H1 (cell line): ENCODE data around the gene RDH5.

ENCODE experiments used
- CHD2 ChIP-seq: IDR thresholded peaks from 2 replicates; pipeline ENCODE4 v1.6.1; 2012; ENCODE audit warnings: low read length, improper control_type of control experiment
- CTCF ChIP-seq, 3 experiments: IDR thresholded peaks; 1 replicate in 2 of 3; 2 replicates in 1 of 3; pipeline versions ENCODE4 v1.5.1 to v1.6.1; 2011; ENCODE audit warnings: low read length in 3 of 3, mild to moderate bottlenecking in 3 of 3, inconsistent platforms in 2 of 3, low read depth in 1 of 3, moderate library complexity in 1 of 3; ENCODE audit not compliant: insufficient read depth in 1 of 3; ENCODE audit errors: control extremely low read depth in 1 of 3
- EP300 ChIP-seq, 2 experiments: IDR thresholded peaks; 1 replicate in 1 of 2; 2 replicates in 1 of 2; pipeline ENCODE4 v1.6.1; 2011 to 2012; ENCODE audit warnings: low read depth in 2 of 2, low read length in 2 of 2, mild to moderate bottlenecking in 2 of 2, borderline replicate concordance in 1 of 2, inconsistent platforms in 1 of 2, moderate library complexity in 1 of 2
- GTF2F1 ChIP-seq: IDR thresholded peaks from 2 replicates; pipeline ENCODE4 v1.6.1; 2012; ENCODE audit warnings: low read depth, low read length, improper control_type of control experiment, borderline replicate concordance
- JUND ChIP-seq: IDR thresholded peaks from 2 replicates; pipeline ENCODE4 v1.6.1; 2011; ENCODE audit warnings: mild to moderate bottlenecking, improper control_type of control experiment, low read length
- MAX ChIP-seq: IDR thresholded peaks from 2 replicates; pipeline ENCODE4 v1.6.1; 2012; ENCODE audit warnings: inconsistent platforms
- SIN3A ChIP-seq, 2 experiments: IDR thresholded peaks in 1 of 2; conservative IDR thresholded peaks in 1 of 2; 2 replicates each; pipeline ENCODE4 v1.6.1; 2011 to 2012; ENCODE audit warnings: low read length in 2 of 2, improper control_type of control experiment in 1 of 2, low read depth in 1 of 2, mild to moderate bottlenecking in 1 of 2
- SP1 ChIP-seq: IDR thresholded peaks from 2 replicates; pipeline ENCODE4 v1.6.1; 2011; ENCODE audit warnings: low read depth, low read length
- TAF1 ChIP-seq: IDR thresholded peaks from 2 replicates; pipeline ENCODE4 v1.6.1; 2011; ENCODE audit warnings: mild to moderate bottlenecking, low read depth, low read length
- TBP ChIP-seq: IDR thresholded peaks from 2 replicates; pipeline ENCODE4 v1.6.1; 2011; ENCODE audit warnings: low read depth, low read length, improper control_type of control experiment
- USF2 ChIP-seq: IDR thresholded peaks from 2 replicates; pipeline ENCODE4 v1.6.1; 2011; ENCODE audit warnings: low read length, improper control_type of control experiment

- TF ChIP-seq SP1 (no peak), CTCF (IDR thresholded peaks at IDR 0.05; ENCODE audit: control extremely low read depth in 1 of 3, insufficient read depth in 1 of 3, low read depth in 1 of 3, low read length in 3 of 3) (no peak), MAX (no peak), USF2 (no peak), EP300 (IDR thresholded peaks at IDR 0.05; ENCODE audit: borderline replicate concordance in 1 of 2, low read depth in 2 of 2, low read length in 2 of 2) (no peak), GTF2F1 (no peak), CHD2 (no peak), JUND (no peak), TBP (no peak), SIN3A (conservative IDR thresholded peaks at IDR 0.05 in 1 of 2, IDR thresholded peaks at IDR 0.05 in 1 of 2; ENCODE audit: low read depth in 1 of 2, low read length in 2 of 2) (no peak), TAF1 (no peak)
Observed at GRCh38 chr12:55671746-55672145, 48.4 kb upstream of the RDH5 start.
